HCT116 (cell line): ENCODE results near the gene ABLIM1. TPM values are rescaled to one million over a fixed set of nuclear protein-coding genes. Genes with fewer than 3 reads are reported as not detected.

Experiments used
- ATAC-seq: fragments of 200-7000 bp; cut with Tn5 transposase; 2 replicates; pipeline ENCODE4 v1.9.1; 2020; ENCODE audit warnings: mild to moderate bottlenecking, moderate library complexity
- BruUV-seq: library from RNA; stranded (reverse); fragments of 400-500 nt; replicated peaks from 2 replicates; lab custom pipeline; 2021; lab: Mats Ljungman, UMichigan
- CTCF ChIA-PET: fragments of 300-600 bp; sonication (Branson Sonifier 250); formaldehyde crosslinking; loops from one replicate; lab custom pipeline; 2021; ENCODE audit warnings: antibody characterized with exemption; lab: Charles Lee
- POLR2A ChIA-PET: fragments of 300-600, 350-600 bp; sonication (Branson Sonifier 250); formaldehyde crosslinking; loops from one replicate; lab custom pipeline; 2021; ENCODE audit warnings: antibody characterized with exemption; lab: Charles Lee
- RAD21 ChIA-PET, 2 experiments: fragments of 300-600 bp; sonication (Branson Sonifier 250); formaldehyde crosslinking; loops; one replicate each; lab custom pipeline; 2023; ENCODE audit warnings: low total read pairs in 2 of 2; ENCODE audit not compliant: uncharacterized antibody in 2 of 2, unreplicated experiment in 2 of 2, low non-redundant PET in 1 of 2; lab: Charles Lee
- DNase-seq: peaks from one replicate; pipeline ENCODE4 v3.0.0-alpha.2; 2010; ENCODE audit warnings: low read depth, low spot score
- H2AFZ ChIP-seq: fragments of 200-600 bp; shearing (Covaris generic), sonication (generic); 2 replicates; pipeline ENCODE4 v1.6.1; 2017; ENCODE audit warnings: low read depth, mixed run types, mixed read lengths, antibody characterized with exemption, low read length; ENCODE audit not compliant: poor library complexity, severe bottlenecking
- H3K27ac ChIP-seq: 2 replicates; pipeline ENCODE4 v1.5.1; 2012; ENCODE audit warnings: low read depth, low read length
- H3K27me3 ChIP-seq: fragments of 200-600 bp; sonication (generic); 2 replicates; pipeline ENCODE4 v1.6.1; 2016; ENCODE audit warnings: mixed run types, low read length, mixed read lengths; ENCODE audit not compliant: insufficient read depth
- H3K36me3 ChIP-seq, 2 experiments: fragments of 200-500 bp in 1 of 2; fragments of 200-600 bp in 1 of 2; sonication (Bioruptor generic) in 1 of 2; sonication (generic) in 1 of 2; 2 replicates each; pipeline versions ENCODE4 v1.5.1 to v1.6.1; 2014 to 2016; ENCODE audit warnings: low read length in 2 of 2, inconsistent platforms in 1 of 2, mixed read lengths in 1 of 2, mixed run types in 1 of 2; ENCODE audit not compliant: insufficient read depth in 2 of 2, control insufficient read depth in 1 of 2
- H3K4me1 ChIP-seq, 2 experiments: fragments of 200-600 bp in 1 of 2; sonication (generic) in 1 of 2; 2 replicates each; pipeline versions ENCODE4 v1.5.1 to v1.6.1; 2012 to 2017; ENCODE audit warnings: low read length in 2 of 2, inconsistent platforms in 1 of 2, mild to moderate bottlenecking in 1 of 2, mixed read lengths in 1 of 2, mixed run types in 1 of 2, moderate library complexity in 1 of 2; ENCODE audit not compliant: insufficient read depth in 2 of 2, control insufficient read depth in 1 of 2
- H3K4me2 ChIP-seq: fragments of 200-600 bp; sonication (generic); 2 replicates; pipeline ENCODE4 v1.6.1; 2017; ENCODE audit warnings: mixed run types, low read length, mixed read lengths
- H3K4me3 ChIP-seq, 2 experiments: fragments of 200-600 bp in 1 of 2; sonication (generic) in 1 of 2; replicated peaks in 1 of 2; 2 replicates each; pipeline ENCODE4 v1.5.1; 2011 to 2016; ENCODE audit warnings: low read length in 2 of 2, control low read depth in 1 of 2, low read depth in 1 of 2, mild to moderate bottlenecking in 1 of 2, mixed read lengths in 1 of 2, mixed run types in 1 of 2
- H3K79me2 ChIP-seq: fragments of 200-600 bp; sonication (generic); 2 replicates; pipeline ENCODE4 v1.6.1; 2017; ENCODE audit warnings: mild to moderate bottlenecking, mixed run types, low read length, moderate library complexity, mixed read lengths; ENCODE audit not compliant: insufficient read depth
- H3K9ac ChIP-seq: fragments of 200-600 bp; sonication (generic); 2 replicates; pipeline ENCODE4 v1.6.1; 2016; ENCODE audit warnings: low read length, mixed read lengths
- H3K9me2 ChIP-seq: fragments of 200-600 bp; sonication (generic), shearing (Covaris generic); 2 replicates; pipeline ENCODE4 v1.6.1; 2017; ENCODE audit warnings: mixed run types, mild to moderate bottlenecking, moderate library complexity; ENCODE audit not compliant: insufficient read depth
- H3K9me3 ChIP-seq, 2 experiments: fragments of 200-500 bp in 1 of 2; fragments of 200-600 bp in 1 of 2; sonication (Bioruptor generic) in 1 of 2; sonication (generic) in 1 of 2; 2 replicates each; pipeline ENCODE4 v1.6.1; 2014 to 2017; ENCODE audit warnings: low read length in 2 of 2, mixed read lengths in 2 of 2, inconsistent platforms in 1 of 2, low read depth in 1 of 2, mild to moderate bottlenecking in 1 of 2, mixed run types in 1 of 2, moderate library complexity in 1 of 2; ENCODE audit not compliant: control insufficient read depth in 1 of 2, insufficient read depth in 1 of 2
- H4K20me1 ChIP-seq: fragments of 200-600 bp; sonication (generic), shearing (Covaris generic); 2 replicates; pipeline ENCODE4 v1.6.1; 2017; ENCODE audit warnings: mixed run types, mild to moderate bottlenecking, moderate library complexity; ENCODE audit not compliant: insufficient read depth
- CBX3 ChIP-seq: IDR thresholded peaks from 2 replicates; pipeline ENCODE4 v1.6.1; 2012; ENCODE audit warnings: low read depth
- CEBPB ChIP-seq: IDR thresholded peaks from 2 replicates; pipeline ENCODE4 v1.6.1; 2012; ENCODE audit warnings: low read depth
- EZH2 ChIP-seq: fragments of 200-600 bp; sonication (generic); IDR thresholded peaks from 2 replicates; pipeline ENCODE4 v1.6.1; 2017; ENCODE audit warnings: antibody characterized with exemption, mixed run types
- EZH2phosphoT487 ChIP-seq: fragments of 200-600 bp; IDR thresholded peaks from 2 replicates; pipeline ENCODE4 v1.6.1; 2018; ENCODE audit warnings: antibody characterized with exemption, borderline replicate concordance
- FOSL1 ChIP-seq: IDR thresholded peaks from 2 replicates; pipeline ENCODE4 v1.6.1; 2012; ENCODE audit warnings: low read depth
- JUND ChIP-seq: IDR thresholded peaks from 2 replicates; pipeline ENCODE4 v1.6.1; 2012
- MAX ChIP-seq: IDR thresholded peaks from 2 replicates; pipeline ENCODE4 v1.6.1; 2012
- POLR2A ChIP-seq: IDR thresholded peaks from 2 replicates; pipeline ENCODE4 v1.7.0; 2011; ENCODE audit warnings: borderline replicate concordance; ENCODE audit not compliant: insufficient read depth, insufficient read length; ENCODE audit errors: extremely low read depth
- REST ChIP-seq: IDR thresholded peaks from 2 replicates; pipeline ENCODE4 v1.6.1; 2012; ENCODE audit warnings: low read depth
- SIN3A ChIP-seq: IDR thresholded peaks from 2 replicates; pipeline ENCODE4 v1.6.1; 2012; ENCODE audit warnings: low read depth
- SRF ChIP-seq: IDR thresholded peaks from 2 replicates; pipeline ENCODE4 v1.6.1; 2012; ENCODE audit warnings: low read depth
- ZBTB33 ChIP-seq: IDR thresholded peaks from 2 replicates; pipeline ENCODE4 v1.6.1; 2011; ENCODE audit warnings: mild to moderate bottlenecking, low read length, moderate library complexity; ENCODE audit not compliant: insufficient replicate concordance; ENCODE audit errors: extremely low read depth
- ZFX ChIP-seq: fragments of 450-650 bp; IDR thresholded peaks from 2 replicates; pipeline ENCODE4 v1.6.1; 2017
- ZNF274 ChIP-seq: fragments of 200-500 bp; sonication (Bioruptor generic); IDR thresholded peaks from 2 replicates; pipeline ENCODE4 v1.6.1; 2014; ENCODE audit warnings: mild to moderate bottlenecking, low read depth, low read length, inconsistent platforms
- intact Hi-C: fragments of 100-400 bp; cut with micrococcal nuclease; formaldehyde crosslinking; loops from 2 replicates; pipeline ENCODE4 v1.10.0; 2022
- total RNA-seq: library from RNA; stranded (reverse); gene quantifications from one replicate; pipeline ENCODE4 v1.2.1, GENCODE V29; 2021; ENCODE audit not compliant: unreplicated experiment

Gene ABLIM1
- total RNA-seq, 1 experiment from 2014 or later: 96.2 TPM

GRCh38 chr10:114519306-114519669 is 138.8 kb downstream of the ABLIM1 start (continued):
- TF ChIP-seq MAX: peak; percentile 97
- no peak for TF ChIP-seq EZH2
- TF ChIP-seq ZFX: no peak
- TF ChIP-seq REST: no peak
- TF ChIP-seq CEBPB: peak; percentile 71
- TF ChIP-seq SRF: 0 out of 2 replicates have a peak, but pooled peaks have one; percentile 2
- TF ChIP-seq JUND: no peak
- TF ChIP-seq EZH2phosphoT487: no peak
- TF ChIP-seq ZNF274: no peak
- no peak for TF ChIP-seq POLR2A
- TF ChIP-seq, all 23 proteins: peak for 8

GRCh38 chr10:114518401-114519305 is 139.4 kb downstream of the ABLIM1 start:
- Histone ChIP-seq H3K4me3 (0 out of 4 replicates have a peak overlapping the region, but pooled peaks of 1 of the 2 experiments have one; percentile 0), H3K4me1 (peaks cover 43 to 45% of the 10 kb centered on the region in 2 experiments), H3K27me3 (no peaks in the 10 kb centered on the region), H3K27ac (peak overlapping the region; percentile 12), H3K79me2 (peaks cover 89% of the 10 kb centered on the region), H3K4me2 (peak overlapping the region; percentile 52), H3K36me3 (no peaks in the 10 kb centered on the region), H3K9ac (peak overlapping the region; percentile 6), H4K20me1 (no peaks in the 10 kb centered on the region; the same call in 1 of the 2 replicates), H3K9me3 (no peaks in the 10 kb centered on the region), H2AFZ (no peak overlapping the region), H3K9me2 (no peaks in the 10 kb centered on the region)
- intact Hi-C loops: no loop called here
- ATAC-seq: peak; percentile 53
- BruUV-seq: no TSS peak
- no peak for DNase-seq
- ChIA-PET RAD21 (interaction anchor here in 1 of 2 experiments (1.1 kb wide), 1 partner anchor 47 kb away, joined by 3 read pairs; no protein-coding TSS in a partner anchor), CTCF (interaction anchor here (0.8 to 2.2 kb wide), 5 partner anchors 9 to 267 kb away, joined by 3 to 7 read pairs (median 3); no protein-coding TSS in a partner anchor), POLR2A (interaction anchor here (1.0 to 2.0 kb wide), 2 partner anchors 8 kb away, joined by 3 to 7 read pairs; no protein-coding TSS in a partner anchor)
- TF ChIP-seq SRF (no peak), SIN3A (peak; percentile 13; the same call in 1 of the 2 replicates), ZFX (no peak), EZH2 (no peak), ZBTB33 (no peak), REST (no peak), FOSL1 (no peak), CBX3 (no peak)
